ENCODE measurements around the gene SPOCK1.

Gene SPOCK1

DNA sequence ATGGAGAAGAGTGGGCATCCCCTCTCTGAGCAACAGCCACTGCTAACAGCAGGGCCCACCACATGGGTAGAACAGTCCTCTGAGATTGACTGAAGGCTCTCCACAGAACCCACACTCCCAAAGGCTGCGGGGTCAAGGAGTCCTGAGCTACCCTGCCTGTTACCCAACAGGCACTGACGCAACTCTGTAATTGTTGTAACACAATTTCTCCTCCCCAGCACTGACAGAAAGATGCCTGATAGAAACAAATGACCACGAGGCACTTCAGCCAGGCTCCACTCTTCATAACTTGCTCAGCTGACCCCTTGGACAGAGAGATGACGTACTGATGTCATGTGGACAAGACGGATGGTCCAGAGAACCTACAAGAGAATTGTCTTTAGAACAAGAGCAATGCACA, 220.7 kb downstream of the SPOCK1 start:
- DNase-seq (ENCODE audit: low spot score) = no peak
- TF ChIP-seq, protein P1, sequence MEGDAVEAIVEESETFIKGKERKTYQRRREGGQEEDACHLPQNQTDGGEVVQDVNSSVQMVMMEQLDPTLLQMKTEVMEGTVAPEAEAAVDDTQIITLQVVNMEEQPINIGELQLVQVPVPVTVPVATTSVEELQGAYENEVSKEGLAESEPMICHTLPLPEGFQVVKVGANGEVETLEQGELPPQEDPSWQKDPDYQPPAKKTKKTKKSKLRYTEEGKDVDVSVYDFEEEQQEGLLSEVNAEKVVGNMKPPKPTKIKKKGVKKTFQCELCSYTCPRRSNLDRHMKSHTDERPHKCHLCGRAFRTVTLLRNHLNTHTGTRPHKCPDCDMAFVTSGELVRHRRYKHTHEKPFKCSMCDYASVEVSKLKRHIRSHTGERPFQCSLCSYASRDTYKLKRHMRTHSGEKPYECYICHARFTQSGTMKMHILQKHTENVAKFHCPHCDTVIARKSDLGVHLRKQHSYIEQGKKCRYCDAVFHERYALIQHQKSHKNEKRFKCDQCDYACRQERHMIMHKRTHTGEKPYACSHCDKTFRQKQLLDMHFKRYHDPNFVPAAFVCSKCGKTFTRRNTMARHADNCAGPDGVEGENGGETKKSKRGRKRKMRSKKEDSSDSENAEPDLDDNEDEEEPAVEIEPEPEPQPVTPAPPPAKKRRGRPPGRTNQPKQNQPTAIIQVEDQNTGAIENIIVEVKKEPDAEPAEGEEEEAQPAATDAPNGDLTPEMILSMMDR (IDR thresholded peaks at IDR 0.05) = no peak
- Histone ChIP-seq H3K4me3 (no peak overlapping the region), H3K27ac (no peak overlapping the region)

DNA sequence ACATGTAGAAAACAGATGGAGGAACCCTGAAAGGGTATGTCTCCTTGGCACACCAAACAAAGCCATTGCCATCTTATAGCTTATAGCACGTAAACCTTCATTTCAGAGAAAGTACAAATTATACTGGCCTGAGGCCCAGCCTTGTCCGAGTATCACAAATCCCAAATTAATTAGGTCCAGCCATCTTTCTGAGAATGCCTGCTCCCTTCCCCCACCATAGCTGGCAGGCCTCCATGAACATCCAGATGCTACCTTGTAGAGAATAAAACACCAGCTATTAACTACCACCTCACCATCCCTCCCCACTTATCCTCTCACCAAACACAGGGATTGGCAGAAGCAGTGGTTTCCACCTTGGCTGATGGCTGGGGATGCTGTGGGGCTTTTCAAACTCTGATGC, 224.0 kb downstream of the SPOCK1 start:
- Histone ChIP-seq H3K4me3 (no peak overlapping the region), H3K27ac (no peak overlapping the region)
- TF ChIP-seq, protein P1 (IDR thresholded peaks at IDR 0.05) = no peak
- DNase-seq (ENCODE audit: low spot score) = no peak

DNA sequence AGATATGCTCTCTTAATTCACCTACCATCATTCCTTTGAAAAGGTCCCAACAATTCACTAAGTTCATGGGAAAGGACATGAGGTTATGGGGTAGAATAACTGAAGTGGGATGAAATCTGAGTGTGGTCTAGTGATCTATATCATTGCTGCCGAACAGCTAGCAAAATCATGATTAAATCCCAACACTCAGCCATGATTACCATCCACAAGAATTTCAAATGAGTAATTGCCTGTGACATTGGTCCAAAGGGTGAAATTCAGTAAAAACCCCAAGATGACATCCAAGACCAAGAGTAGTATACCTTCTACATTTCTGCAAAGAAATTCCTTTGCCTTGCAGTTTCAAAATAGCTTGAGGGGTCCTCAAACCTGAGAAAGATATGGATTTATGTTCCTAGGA, 225.6 kb downstream of the SPOCK1 start:
- Histone ChIP-seq H3K4me3 (no peak overlapping the region), H3K27ac (no peak overlapping the region)
- no peak for DNase-seq (ENCODE audit: low spot score)
- TF ChIP-seq, protein P1 (IDR thresholded peaks at IDR 0.05) = no peak

DNA sequence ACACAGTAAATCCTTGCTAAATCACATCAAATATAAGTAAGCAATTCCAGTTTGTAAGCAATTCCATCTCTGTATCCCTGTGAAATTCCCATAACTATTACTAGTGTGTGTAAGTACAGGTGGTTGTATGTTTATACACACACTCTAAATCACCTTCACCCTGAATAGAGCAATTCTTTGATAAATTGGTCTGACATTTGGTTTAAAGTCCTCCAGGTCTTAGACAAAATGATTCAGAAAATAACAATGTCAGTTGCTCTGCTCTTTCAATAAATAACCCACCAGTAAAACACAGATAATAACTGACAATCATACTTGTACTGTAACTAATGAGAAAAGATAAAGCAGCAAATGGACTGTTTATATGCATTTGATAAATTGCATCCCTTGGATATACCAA, 226.3 kb downstream of the SPOCK1 start:
- no peak overlapping the region for H3K4me3 ChIP-seq
- TF ChIP-seq, protein P1 (IDR thresholded peaks at IDR 0.05) = no peak
- DNase-seq (ENCODE audit: low spot score) = no peak
- H3K27ac ChIP-seq = no peak overlapping the region

DNA sequence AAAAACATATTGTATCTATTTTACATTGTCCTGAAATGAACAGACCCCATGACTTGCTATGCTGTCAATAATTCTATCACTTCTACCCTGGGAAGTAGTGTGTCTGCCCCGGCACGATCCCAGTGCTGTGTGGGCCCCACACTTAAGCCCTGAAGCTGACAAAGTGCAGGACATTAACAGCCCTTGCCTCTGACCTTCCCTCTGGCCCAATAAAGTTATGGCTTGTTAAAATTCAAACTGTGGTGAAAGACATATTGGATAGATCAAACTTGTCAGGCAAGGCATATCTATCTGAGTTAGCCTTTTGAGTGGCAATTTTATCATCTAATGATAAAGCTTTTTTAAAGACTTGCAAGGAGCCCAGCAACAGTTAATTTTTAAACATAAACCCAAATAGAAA, 229.2 kb downstream of the SPOCK1 start:
- DNase-seq (ENCODE audit: low spot score) = no peak
- Histone ChIP-seq H3K27ac (no peak overlapping the region), H3K4me3 (no peak overlapping the region)
- TF ChIP-seq, protein P1 (IDR thresholded peaks at IDR 0.05) = no peak

DNA sequence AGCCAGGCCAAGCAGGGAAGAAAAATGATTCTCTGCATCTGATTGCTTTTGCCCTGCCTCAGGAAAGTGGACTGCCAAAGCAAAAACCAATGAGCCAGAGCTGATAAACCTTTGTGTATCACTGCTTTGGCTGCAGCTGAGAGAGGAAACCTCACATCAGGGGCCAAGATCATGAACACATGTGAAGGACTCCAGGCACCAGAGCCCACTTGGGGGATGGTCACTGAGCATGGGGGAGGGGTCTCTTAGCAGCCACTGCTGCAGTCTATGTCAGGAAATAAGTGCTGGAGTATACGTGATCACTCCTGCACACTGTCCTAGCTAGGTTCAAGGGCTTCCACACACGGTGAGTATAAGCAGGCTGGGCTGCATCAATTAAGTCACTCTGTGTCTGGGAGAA, 229.9 kb downstream of the SPOCK1 start:
- Histone ChIP-seq H3K27ac (peak overlapping the region in 1 of 2 donors; percentile 3), H3K4me3 (no peak overlapping the region)
- TF ChIP-seq, protein P1 (IDR thresholded peaks at IDR 0.05) = no peak
- no peak for DNase-seq (ENCODE audit: low spot score)

GRCh38 chr5:137268646-137269045, 230.5 kb downstream of the SPOCK1 start:
- TF ChIP-seq, protein P1 (IDR thresholded peaks at IDR 0.05) = no peak
- peak overlapping the region in 1 of 2 donors; percentile 20 for H3K27ac ChIP-seq
- no peak for DNase-seq (ENCODE audit: low spot score)
- no peak overlapping the region for H3K4me3 ChIP-seq
